Stimulated activated naive B cell treated with anti-CD40 and anti-IgM and Interleukin-4, amounts not matched to agents 10 μg/mL and 1 μg/mL and 100 μg/mL, for 72 hours (primary cell): Measurements from ENCODE around the gene CATSPER3.

Source experiments
- ATAC-seq, 2 donors: fragments of 150-1000 bp; cut with Tn5 transposase; replicated peaks; 2 replicates each; pipeline ENCODE4 v1.10.0; 2021; ENCODE audit warnings: moderate library complexity in 1 of 2
- DNase-seq: peaks from one replicate; pipeline ENCODE4 v3.0.0; 2021
- H3K27ac Mint-ChIP-seq: one replicate; pipeline ENCODE4 v1.8.0; 2022; ENCODE audit warnings: mild to moderate bottlenecking, mixed read lengths
- H3K27me3 Mint-ChIP-seq, 2 donors: one replicate each; pipeline ENCODE4 v1.8.0; 2022; ENCODE audit warnings: mixed read lengths in 2 of 2
- H3K36me3 Mint-ChIP-seq, 2 donors: one replicate each; pipeline ENCODE4 v1.8.0; 2022; ENCODE audit warnings: mixed read lengths in 2 of 2, mild to moderate bottlenecking in 1 of 2
- H3K4me1 Mint-ChIP-seq, 2 donors: one replicate each; pipeline ENCODE4 v1.8.0; 2022; ENCODE audit warnings: mixed read lengths in 2 of 2, mild to moderate bottlenecking in 1 of 2
- H3K4me3 Mint-ChIP-seq, 2 donors: one replicate each; pipeline ENCODE4 v1.8.0; 2022; ENCODE audit warnings: mild to moderate bottlenecking in 2 of 2, mixed read lengths in 2 of 2, moderate library complexity in 1 of 2
- H3K9me3 Mint-ChIP-seq, 2 donors: one replicate each; pipeline ENCODE4 v1.8.0; 2022; ENCODE audit warnings: mixed read lengths in 2 of 2, mild to moderate bottlenecking in 1 of 2

The CATSPER3 gene

GRCh38 chr5:135010502-135011354 lies 43.0 kb downstream of the CATSPER3 start:
- Mint-ChIP-seq H3K27me3 (peaks cover 4 to 9% of the 10 kb centered on the region in 2 donors), H3K36me3 (peaks cover 0 to 4% of the 10 kb centered on the region in 2 donors), H3K4me1 (no peaks in the 10 kb centered on the region), H3K9me3 (peaks cover 0 to 4% of the 10 kb centered on the region in 2 donors), H3K27ac (no peak overlapping the region), H3K4me3 (no peak overlapping the region)
- DNase-seq = no peak
- no peak for ATAC-seq

GRCh38 chr5:135011355-135012032 lies 43.8 kb downstream of the CATSPER3 start:
- H3K9me3 Mint-ChIP-seq = peaks cover 0 to 4% of the 10 kb centered on the region in 2 donors
- ATAC-seq (no peak), DNase-seq (no peak)
- peaks cover 0 to 4% of the 10 kb centered on the region in 2 donors for H3K36me3 Mint-ChIP-seq
- no peak overlapping the region for H3K4me3 Mint-ChIP-seq
- H3K27ac Mint-ChIP-seq = no peak overlapping the region
- peaks cover 4 to 9% of the 10 kb centered on the region in 2 donors for H3K27me3 Mint-ChIP-seq
- H3K4me1 Mint-ChIP-seq = no peaks in the 10 kb centered on the region

GRCh38 chr5:135012033-135012588 lies 44.4 kb downstream of the CATSPER3 start:
- peaks cover 0 to 4% of the 10 kb centered on the region in 2 donors for H3K9me3 Mint-ChIP-seq
- H3K4me1 Mint-ChIP-seq = no peaks in the 10 kb centered on the region
- ATAC-seq = no peak
- no peak overlapping the region for H3K27ac Mint-ChIP-seq
- H3K4me3 Mint-ChIP-seq = no peak overlapping the region
- no peak for DNase-seq
- peaks cover 0 to 4% of the 10 kb centered on the region in 2 donors for H3K36me3 Mint-ChIP-seq
- H3K27me3 Mint-ChIP-seq = peaks cover 4 to 9% of the 10 kb centered on the region in 2 donors

- DNase-seq = no peak
- Mint-ChIP-seq H3K9me3 (peaks cover 0 to 4% of the 10 kb centered on the region in 2 donors), H3K27me3 (peaks cover 4 to 9% of the 10 kb centered on the region in 2 donors), H3K4me3 (no peak overlapping the region), H3K36me3 (peaks cover 0 to 2% of the 10 kb centered on the region in 2 donors), H3K27ac (no peak overlapping the region), H3K4me1 (no peaks in the 10 kb centered on the region)
- no peak for ATAC-seq
Observed at GRCh38 chr5:135012951-135013391, 45.3 kb downstream of the CATSPER3 start.

- Mint-ChIP-seq H3K9me3 (peaks cover 0 to 4% of the 10 kb centered on the region in 2 donors), H3K27ac (no peak overlapping the region), H3K4me3 (no peak overlapping the region), H3K4me1 (no peaks in the 10 kb centered on the region), H3K36me3 (peaks cover 0 to 2% of the 10 kb centered on the region in 2 donors), H3K27me3 (peaks cover 4 to 9% of the 10 kb centered on the region in 2 donors)
- ATAC-seq (no peak), DNase-seq (no peak)
Observed at GRCh38 chr5:135013445-135013844, 45.7 kb downstream of the CATSPER3 start.

GRCh38 chr5:135013947-135014570 lies 46.4 kb downstream of the CATSPER3 start:
- peaks cover 4 to 9% of the 10 kb centered on the region in 2 donors for H3K27me3 Mint-ChIP-seq
- H3K9me3 Mint-ChIP-seq = peaks cover 0 to 4% of the 10 kb centered on the region in 2 donors
- DNase-seq = no peak
- H3K27ac Mint-ChIP-seq = no peak overlapping the region
- ATAC-seq = no peak
- no peak overlapping the region for H3K4me3 Mint-ChIP-seq
- peaks cover 0 to 2% of the 10 kb centered on the region in 2 donors for H3K36me3 Mint-ChIP-seq
- H3K4me1 Mint-ChIP-seq = no peaks in the 10 kb centered on the region

GRCh38 chr5:135015942-135016341 lies 48.2 kb downstream of the CATSPER3 start:
- H3K4me3 Mint-ChIP-seq = no peak overlapping the region
- no peaks in the 10 kb centered on the region for H3K4me1 Mint-ChIP-seq
- DNase-seq = no peak
- peaks cover 0 to 2% of the 10 kb centered on the region in 2 donors for H3K36me3 Mint-ChIP-seq
- peaks cover 12 to 18% of the 10 kb centered on the region in 2 donors for H3K27me3 Mint-ChIP-seq
- peaks cover 0 to 4% of the 10 kb centered on the region in 2 donors for H3K9me3 Mint-ChIP-seq
- H3K27ac Mint-ChIP-seq = no peak overlapping the region
- no peak for ATAC-seq

GRCh38 chr5:135016861-135017290 lies 49.2 kb downstream of the CATSPER3 start:
- H3K4me1 Mint-ChIP-seq = no peaks in the 10 kb centered on the region
- H3K9me3 Mint-ChIP-seq = peaks cover 0 to 4% of the 10 kb centered on the region in 2 donors
- peaks cover 0 to 1% of the 10 kb centered on the region in 2 donors for H3K36me3 Mint-ChIP-seq
- H3K4me3 Mint-ChIP-seq = no peak overlapping the region
- no peak for DNase-seq
- no peak overlapping the region for H3K27ac Mint-ChIP-seq
- no peak for ATAC-seq
- peaks cover 12 to 18% of the 10 kb centered on the region in 2 donors for H3K27me3 Mint-ChIP-seq

- Mint-ChIP-seq H3K9me3 (peaks cover 0 to 3% of the 10 kb centered on the region in 2 donors), H3K4me1 (no peaks in the 10 kb centered on the region), H3K27me3 (peaks cover 14 to 23% of the 10 kb centered on the region in 2 donors), H3K4me3 (no peak overlapping the region), H3K36me3 (peaks cover 0 to 1% of the 10 kb centered on the region in 2 donors), H3K27ac (no peak overlapping the region)
- ATAC-seq (no peak), DNase-seq (no peak)
Observed at GRCh38 chr5:135018457-135018856, 50.8 kb downstream of the CATSPER3 start.

GRCh38 chr5:135019314-135019713 lies 51.6 kb downstream of the CATSPER3 start:
- Mint-ChIP-seq H3K9me3 (no peaks in the 10 kb centered on the region), H3K4me3 (no peak overlapping the region)
- ATAC-seq = no peak

GRCh38 chr5:135020111-135020895 lies 52.6 kb downstream of the CATSPER3 start:
- Mint-ChIP-seq H3K36me3 (peaks cover 0 to 1% of the 10 kb centered on the region in 2 donors), H3K4me3 (no peak overlapping the region), H3K9me3 (no peaks in the 10 kb centered on the region), H3K27me3 (peaks cover 19 to 30% of the 10 kb centered on the region in 2 donors), H3K4me1 (no peaks in the 10 kb centered on the region), H3K27ac (no peak overlapping the region)
- no peak for DNase-seq
- no peak for ATAC-seq

More at GRCh38 chr5:135019314-135019713, 51.6 kb downstream of the CATSPER3 start:
- peaks cover 0 to 1% of the 10 kb centered on the region in 2 donors for H3K36me3 Mint-ChIP-seq
- no peaks in the 10 kb centered on the region for H3K4me1 Mint-ChIP-seq
- peaks cover 18 to 22% of the 10 kb centered on the region in 2 donors for H3K27me3 Mint-ChIP-seq
- no peak for DNase-seq
- no peak overlapping the region for H3K27ac Mint-ChIP-seq

GRCh38 chr5:135024956-135025729 lies 57.4 kb downstream of the CATSPER3 start:
- peaks cover 49 to 62% of the 10 kb centered on the region in 2 donors for H3K27me3 Mint-ChIP-seq
- H3K4me3 Mint-ChIP-seq = no peak overlapping the region
- ATAC-seq = no peak

More at GRCh38 chr5:135024956-135025729, 57.4 kb downstream of the CATSPER3 start:
- no peak for DNase-seq
- Mint-ChIP-seq H3K9me3 (peaks cover 5 to 7% of the 10 kb centered on the region in 2 donors), H3K36me3 (peaks cover 8 to 10% of the 10 kb centered on the region in 2 donors), H3K27ac (no peak overlapping the region), H3K4me1 (peaks cover 12 to 22% of the 10 kb centered on the region in 2 donors)
